GM18873 (cell line): ENCODE results near the gene HTRA1.

ENCODE experiments used
- ATAC-seq: cut with Tn5 transposase; IDR thresholded peaks from one replicate; pipeline ENCODE4 v1.9.1; 2021; ENCODE audit warnings: mild to moderate bottlenecking, moderate library complexity, moderate number of reproducible peaks; ENCODE audit not compliant: unreplicated experiment, low FRiP score

The HTRA1 gene

GRCh38 chr10:122493761-122494160, 32.4 kb downstream of the HTRA1 start:
- no peak for ATAC-seq

DNA sequence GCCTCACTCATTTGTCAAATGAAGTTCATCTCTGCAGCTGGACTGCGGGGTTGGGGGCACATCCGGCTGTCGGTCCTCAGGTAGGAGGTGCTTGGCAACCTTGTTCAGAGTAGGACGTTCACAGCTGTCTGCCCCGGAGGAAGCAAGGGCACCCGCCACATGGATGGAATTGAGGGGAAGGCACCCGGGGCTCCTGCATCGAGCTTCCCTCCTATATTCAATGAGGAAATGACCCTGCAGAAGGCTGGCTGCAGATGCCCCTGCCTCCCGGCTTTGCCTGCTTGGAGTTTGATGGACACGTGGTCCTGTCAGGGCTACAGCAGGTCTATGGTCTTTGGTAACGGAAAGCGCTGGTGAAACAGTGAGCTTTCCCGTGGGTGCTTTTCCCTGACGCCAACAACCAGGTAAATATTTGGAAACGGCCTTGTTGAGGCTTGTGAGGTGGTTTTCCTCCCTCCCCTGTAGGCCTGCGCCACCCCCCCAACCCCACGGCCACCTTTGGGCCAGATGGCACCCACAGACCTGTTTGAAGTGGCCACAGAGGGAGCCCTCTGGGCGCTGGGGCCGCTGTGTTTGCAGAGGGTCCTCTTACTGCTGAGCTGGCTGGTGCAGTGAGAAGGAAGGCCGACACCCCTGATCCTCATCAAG, 32.9 kb downstream of the HTRA1 start:
- ATAC-seq: no peak

DNA sequence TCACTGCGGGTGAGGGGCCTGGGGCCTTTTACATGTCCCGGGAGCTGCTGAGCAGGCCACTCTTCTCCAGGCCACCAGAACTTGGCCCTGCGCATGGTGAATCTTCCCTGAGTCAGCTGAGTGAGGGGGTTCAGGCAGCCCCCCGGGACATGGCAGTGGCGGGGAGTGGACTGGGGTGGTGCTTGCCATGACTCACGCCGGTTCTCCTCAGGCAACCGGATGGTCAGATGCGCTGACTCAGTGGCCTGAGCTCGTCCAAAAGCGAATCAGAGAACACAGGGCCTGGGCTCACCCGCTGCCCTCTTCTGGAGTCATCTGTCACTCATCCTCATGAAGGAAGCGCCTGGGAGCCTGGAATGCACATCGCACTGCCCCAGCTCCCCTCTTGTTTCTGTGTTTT, 33.5 kb downstream of the HTRA1 start:
- no peak for ATAC-seq

- ATAC-seq: no peak
Observed at GRCh38 chr10:122495406-122496340, 34.3 kb downstream of the HTRA1 start.

DNA sequence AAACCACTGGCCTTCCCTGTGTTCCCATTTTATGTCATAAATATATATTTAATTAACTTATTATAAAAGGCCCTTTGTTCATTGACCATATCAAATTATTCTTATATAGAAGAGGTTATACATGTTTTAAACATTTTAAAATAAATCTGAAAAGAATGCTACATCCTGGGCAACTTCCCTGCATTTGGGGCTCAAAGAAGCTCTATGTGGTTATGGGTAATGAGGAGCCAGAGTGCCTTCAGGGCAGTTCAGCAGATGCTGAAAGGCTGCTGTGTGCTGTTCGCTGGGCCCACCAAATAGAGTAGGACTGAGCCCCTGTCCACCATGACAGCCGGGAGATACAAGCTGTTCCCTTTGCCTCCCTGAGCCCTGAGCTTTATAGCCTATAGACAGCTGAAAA, 35.9 kb downstream of the HTRA1 start:
- ATAC-seq: no peak

DNA sequence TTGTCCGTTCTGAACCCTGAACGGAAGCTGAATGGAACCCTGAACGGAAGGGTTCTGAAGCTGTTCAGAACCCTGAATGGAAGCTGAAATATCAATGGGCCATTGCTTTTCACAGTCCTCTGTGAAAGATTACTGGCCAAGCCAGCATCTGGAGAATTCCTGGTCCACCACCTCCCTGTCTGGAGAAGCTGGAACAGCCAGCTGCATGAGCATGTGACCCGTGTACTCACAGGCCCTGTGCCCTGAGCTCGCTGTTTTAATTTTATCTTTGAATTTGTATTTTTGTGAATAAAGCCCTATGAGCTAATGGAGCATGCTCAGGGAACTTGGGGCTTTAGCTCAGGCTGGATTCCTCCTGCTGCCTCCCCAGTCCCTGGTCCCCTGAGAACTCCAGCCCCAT, 37.2 kb downstream of the HTRA1 start:
- no peak for ATAC-seq

GRCh38 chr10:122499012-122499411, 37.7 kb downstream of the HTRA1 start:
- ATAC-seq: no peak

- ATAC-seq: no peak
Observed at GRCh38 chr10:122499491-122499941, 38.2 kb downstream of the HTRA1 start.

GRCh38 chr10:122500194-122500593, 38.8 kb downstream of the HTRA1 start:
- no peak for ATAC-seq

DNA sequence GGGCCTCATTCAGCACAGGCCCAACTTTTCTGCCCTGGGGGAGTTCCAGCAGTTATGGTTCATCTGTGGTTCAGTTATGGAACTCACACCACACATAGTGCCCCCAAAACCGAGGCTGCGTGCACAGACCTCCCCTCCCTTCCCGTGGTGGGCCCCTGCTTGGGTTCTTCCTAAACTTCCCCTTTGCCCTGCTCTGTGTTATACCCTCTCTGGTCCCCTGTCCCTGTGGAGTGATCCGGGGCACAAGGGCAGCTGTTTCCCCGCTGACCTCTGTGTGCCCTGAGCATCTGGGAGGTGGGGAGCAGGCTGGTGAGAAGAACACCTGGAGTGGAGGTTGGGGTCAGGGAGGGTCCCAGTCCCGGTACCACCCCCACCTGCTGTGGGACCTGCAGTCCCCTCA, 39.4 kb downstream of the HTRA1 start:
- ATAC-seq: no peak

- ATAC-seq: no peak
Observed at GRCh38 chr10:122503012-122503411, 41.7 kb downstream of the HTRA1 start.

DNA sequence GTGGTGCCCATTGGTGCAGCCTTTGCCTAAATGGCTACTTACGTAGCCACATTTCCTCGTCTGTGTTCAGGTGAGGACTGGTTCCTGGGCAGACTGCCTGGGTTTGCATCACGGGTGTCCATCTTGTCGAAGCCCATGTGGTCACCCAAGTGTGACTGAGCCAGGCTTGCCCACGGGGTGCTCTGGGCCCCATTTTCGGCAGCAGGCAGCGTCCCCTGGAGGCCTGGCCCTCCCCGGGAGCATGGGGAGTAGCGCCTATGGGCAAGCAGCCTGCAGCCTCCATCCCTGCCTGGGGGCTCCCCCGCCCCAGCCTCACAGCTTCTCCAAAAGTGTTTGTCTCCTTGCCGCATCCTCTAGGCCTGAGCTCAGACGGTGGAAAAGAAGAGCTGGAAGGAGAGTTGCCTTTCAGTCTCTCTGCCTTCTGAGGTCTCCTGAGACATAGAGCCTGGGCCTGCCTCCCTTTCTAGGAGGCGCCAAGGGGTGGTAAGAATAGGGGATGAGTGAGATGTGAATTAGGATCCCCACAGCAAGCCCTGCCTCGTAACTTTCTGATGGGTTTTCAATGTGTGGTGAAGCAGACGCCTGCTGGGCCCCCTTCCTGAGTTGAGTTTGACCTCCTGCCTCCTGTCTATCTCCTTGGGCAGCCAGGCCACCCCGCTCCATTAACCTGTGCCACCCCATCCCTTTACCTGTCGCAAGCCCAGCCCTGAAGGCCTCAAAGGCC, 42.7 kb downstream of the HTRA1 start:
- no peak for ATAC-seq

DNA sequence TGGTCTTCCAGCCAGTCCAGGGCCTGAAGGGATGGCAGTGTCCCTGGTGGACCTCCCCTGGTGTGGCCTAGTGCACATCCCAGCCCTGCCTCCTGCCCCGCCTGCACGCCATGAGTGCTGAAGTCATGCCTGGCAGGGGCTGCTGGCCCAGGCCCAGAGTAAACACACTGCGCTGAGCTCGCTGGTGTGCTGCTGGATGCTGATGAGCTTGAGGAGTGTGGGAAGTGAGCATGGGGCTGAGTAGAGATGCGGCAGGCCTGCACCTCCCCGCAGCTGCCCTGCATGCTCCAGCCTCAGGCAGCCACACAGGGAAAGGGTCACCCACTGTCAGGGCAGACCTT, 43.2 kb downstream of the HTRA1 start:
- ATAC-seq: no peak

GRCh38 chr10:122505011-122505410, 43.7 kb downstream of the HTRA1 start:
- ATAC-seq: no peak

DNA sequence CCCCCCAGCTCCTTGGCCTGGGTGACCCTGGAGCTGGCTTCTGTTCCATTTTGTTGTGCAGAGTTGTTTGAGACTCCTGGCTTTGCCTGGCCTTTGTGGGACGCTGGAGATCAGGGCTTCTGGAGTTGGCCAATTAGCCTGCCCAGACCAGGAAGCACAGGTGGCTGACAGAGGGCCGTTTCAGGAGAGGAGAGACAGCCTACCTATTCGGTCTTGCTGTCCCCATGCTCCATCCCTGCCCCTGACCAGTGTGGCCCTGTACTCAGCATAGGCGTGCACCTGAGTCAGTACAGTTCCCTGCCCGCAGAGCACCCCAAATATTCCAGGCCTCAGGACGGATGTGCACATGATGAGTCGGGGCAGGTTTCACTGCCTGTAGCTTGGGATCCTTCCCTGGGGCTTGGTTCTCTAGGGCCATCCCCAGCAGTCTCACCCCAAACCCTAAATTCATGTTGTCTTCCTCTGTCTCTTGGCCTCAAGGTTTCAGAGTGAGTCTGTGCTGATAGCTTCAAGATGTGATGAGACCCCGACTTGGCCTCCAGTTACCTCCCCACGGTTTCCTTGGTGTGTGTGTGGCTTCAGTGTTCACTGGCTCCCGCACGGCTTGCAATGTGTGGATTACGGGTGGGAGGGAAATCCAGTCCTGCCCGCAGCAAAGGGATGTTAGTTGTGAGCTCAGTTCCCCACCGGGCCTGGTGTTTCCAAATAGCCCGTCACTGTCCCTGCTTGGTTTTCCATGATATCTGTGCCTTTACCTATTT, 44.7 kb downstream of the HTRA1 start:
- ATAC-seq: no peak

DNA sequence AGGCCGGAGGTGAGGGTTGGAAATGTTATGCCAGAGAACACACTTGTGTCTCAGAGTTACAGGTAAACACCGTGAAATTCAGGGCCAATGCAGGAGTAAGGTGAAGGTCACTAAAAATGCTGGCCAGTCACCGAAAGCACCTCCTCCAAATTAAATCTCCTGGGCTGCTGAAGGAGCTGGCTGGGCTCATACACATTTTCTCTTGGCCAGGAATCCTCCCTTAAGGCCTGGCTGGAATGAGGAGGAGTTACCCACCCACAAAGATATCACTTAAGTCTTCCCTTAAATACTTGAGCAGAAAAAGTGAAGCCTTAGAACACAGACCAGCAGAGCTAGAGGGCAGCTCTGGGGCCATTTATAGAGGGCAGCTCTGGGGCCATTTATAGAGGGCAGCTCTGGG, 46.3 kb downstream of the HTRA1 start:
- no peak for ATAC-seq

- no peak for ATAC-seq
Observed at GRCh38 chr10:122508021-122508420, 46.7 kb downstream of the HTRA1 start.

- no peak for ATAC-seq
Observed at GRCh38 chr10:122509323-122509722, 48.0 kb downstream of the HTRA1 start.

- ATAC-seq: no peak
Observed at GRCh38 chr10:122510326-122510725, 49.0 kb downstream of the HTRA1 start.

- no peak for ATAC-seq
Observed at GRCh38 chr10:122510736-122511135, 49.4 kb downstream of the HTRA1 start.

GRCh38 chr10:122513053-122513452, 51.7 kb downstream of the HTRA1 start:
- no peak for ATAC-seq
